Measurements from ENCODE around the gene WDR36. TPM values are rescaled to one million over a fixed set of nuclear protein-coding genes. Genes with fewer than 3 reads are reported as not detected.

The WDR36 gene
- total RNA-seq, 2 experiments from 2014 or later: 22.0 to 22.4 TPM

GRCh38 chr5:111159845-111160244 lies 67.7 kb downstream of the WDR36 start:
- Mint-ChIP-seq H3K36me3 (ENCODE audit: low read depth) (no peaks in the 10 kb centered on the region), H3K27ac (no peak overlapping the region), H3K9me3 (no peaks in the 10 kb centered on the region), H3K4me3 (no peak overlapping the region), H3K27me3 (no peaks in the 10 kb centered on the region), H3K4me1 (ENCODE audit: low read depth) (peaks cover 11% of the 10 kb centered on the region)
- Histone ChIP-seq H3K4me1 (ENCODE audit: insufficient read depth, low read length) (no peaks in the 10 kb centered on the region), H3K27me3 (ENCODE audit: control insufficient read depth in 1 of 2, insufficient read depth in 2 of 2, low read length in 2 of 2) (no peaks in the 10 kb centered on the region), H3K4me3 (ENCODE audit: low read length) (no peak overlapping the region), H3K9me3 (ENCODE audit: control insufficient read depth in 1 of 2, insufficient read depth in 1 of 2, low read length in 2 of 2) (no peaks in the 10 kb centered on the region), H3K27ac (ENCODE audit: low read depth in 1 of 2, low read length in 2 of 2) (no peak overlapping the region), H3K36me3 (ENCODE audit: insufficient read depth, low read length) (no peaks in the 10 kb centered on the region)
- ATAC-seq (ENCODE audit: poor library complexity) (no peak), DNase-seq (no peak)
- POLR2A ChIA-PET: no interaction called here
- TF ChIP-seq, protein P1, sequence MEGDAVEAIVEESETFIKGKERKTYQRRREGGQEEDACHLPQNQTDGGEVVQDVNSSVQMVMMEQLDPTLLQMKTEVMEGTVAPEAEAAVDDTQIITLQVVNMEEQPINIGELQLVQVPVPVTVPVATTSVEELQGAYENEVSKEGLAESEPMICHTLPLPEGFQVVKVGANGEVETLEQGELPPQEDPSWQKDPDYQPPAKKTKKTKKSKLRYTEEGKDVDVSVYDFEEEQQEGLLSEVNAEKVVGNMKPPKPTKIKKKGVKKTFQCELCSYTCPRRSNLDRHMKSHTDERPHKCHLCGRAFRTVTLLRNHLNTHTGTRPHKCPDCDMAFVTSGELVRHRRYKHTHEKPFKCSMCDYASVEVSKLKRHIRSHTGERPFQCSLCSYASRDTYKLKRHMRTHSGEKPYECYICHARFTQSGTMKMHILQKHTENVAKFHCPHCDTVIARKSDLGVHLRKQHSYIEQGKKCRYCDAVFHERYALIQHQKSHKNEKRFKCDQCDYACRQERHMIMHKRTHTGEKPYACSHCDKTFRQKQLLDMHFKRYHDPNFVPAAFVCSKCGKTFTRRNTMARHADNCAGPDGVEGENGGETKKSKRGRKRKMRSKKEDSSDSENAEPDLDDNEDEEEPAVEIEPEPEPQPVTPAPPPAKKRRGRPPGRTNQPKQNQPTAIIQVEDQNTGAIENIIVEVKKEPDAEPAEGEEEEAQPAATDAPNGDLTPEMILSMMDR (IDR thresholded peaks at IDR 0.05): no peak
- intact Hi-C loops (cut with DNase I, micrococcal nuclease): loop anchor here (2.0 to 10.0 kb wide), 5 partner anchors 62 to 987 kb away; partner anchors contain the start of gene CAMK4 (in 2 of the 2)
- CTCF ChIA-PET: interaction anchor here (1.2 to 5.6 kb wide), 6 partner anchors 10 to 318 kb away, joined by 3 to 61 read pairs (median 6); partner anchors contain the start of gene CAMK4

DNA sequence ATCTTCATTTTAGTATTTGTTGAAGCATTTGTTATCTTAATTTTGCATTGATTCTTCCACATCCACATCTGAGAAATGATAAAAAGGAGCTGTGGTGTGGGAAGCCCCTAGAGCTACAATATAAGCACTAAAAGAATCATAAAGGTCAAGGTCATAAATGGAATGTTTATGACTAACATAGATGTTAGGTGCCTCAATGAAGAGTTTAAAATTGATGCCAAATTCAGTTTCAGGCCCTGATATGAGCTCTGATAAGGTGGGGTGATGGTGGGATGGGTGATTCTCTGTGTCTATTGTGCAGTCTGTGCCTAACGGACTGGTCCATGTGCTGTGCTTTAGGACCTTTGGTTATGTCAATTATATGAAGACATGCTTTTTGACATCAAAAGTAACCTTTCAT lies 70.9 kb downstream of the WDR36 start:
- Mint-ChIP-seq H3K9me3 (no peaks in the 10 kb centered on the region), H3K27me3 (no peaks in the 10 kb centered on the region), H3K36me3 (ENCODE audit: low read depth) (no peaks in the 10 kb centered on the region), H3K4me3 (no peak overlapping the region), H3K27ac (no peak overlapping the region), H3K4me1 (ENCODE audit: low read depth) (peaks cover 8% of the 10 kb centered on the region)
- Histone ChIP-seq H3K4me1 (ENCODE audit: insufficient read depth, low read length) (no peaks in the 10 kb centered on the region), H3K36me3 (ENCODE audit: insufficient read depth, low read length) (no peaks in the 10 kb centered on the region), H3K4me3 (ENCODE audit: low read length) (no peak overlapping the region), H3K27ac (ENCODE audit: low read depth in 1 of 2, low read length in 2 of 2) (no peak overlapping the region), H3K27me3 (ENCODE audit: control insufficient read depth in 1 of 2, insufficient read depth in 2 of 2, low read length in 2 of 2) (no peaks in the 10 kb centered on the region), H3K9me3 (ENCODE audit: control insufficient read depth in 1 of 2, insufficient read depth in 1 of 2, low read length in 2 of 2) (no peaks in the 10 kb centered on the region)
- POLR2A ChIA-PET: no interaction called here
- TF ChIP-seq, protein P1 (IDR thresholded peaks at IDR 0.05): no peak
- intact Hi-C loops (cut with DNase I, micrococcal nuclease): no loop called here
- CTCF ChIA-PET: no interaction called here
- no peak for ATAC-seq (ENCODE audit: poor library complexity)
- DNase-seq: no peak

DNA sequence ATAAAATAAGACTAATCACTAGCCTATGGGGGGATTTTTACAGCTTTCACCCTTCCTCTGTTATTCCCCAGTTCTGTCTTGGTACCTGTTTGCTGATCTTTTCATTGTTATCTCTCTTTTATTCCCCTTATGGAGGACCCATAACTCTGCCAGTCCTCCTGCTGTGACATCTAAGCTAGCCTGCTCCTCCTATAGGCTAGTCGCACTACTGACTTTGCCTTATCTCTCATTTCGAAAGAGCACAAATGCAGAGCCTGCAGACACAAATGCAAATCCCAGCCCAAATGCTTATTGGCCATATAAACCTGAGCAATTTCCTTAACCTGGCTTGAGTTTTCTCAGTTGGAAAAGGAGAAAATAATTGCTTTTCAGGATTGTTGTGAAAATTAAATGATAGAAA lies 72.9 kb downstream of the WDR36 start:
- H3K9me3 ChIP-seq (ENCODE audit: control insufficient read depth in 1 of 2, insufficient read depth in 1 of 2, low read length in 2 of 2): no peaks in the 10 kb centered on the region
- no peaks in the 10 kb centered on the region for H3K36me3 ChIP-seq (ENCODE audit: insufficient read depth, low read length)
- intact Hi-C loops (cut with DNase I, micrococcal nuclease): loop anchor here in 1 of 2 experiments (5.0 kb wide), 1 partner anchor 42 kb away; no protein-coding TSS in a partner anchor
- no peak overlapping the region for H3K27ac Mint-ChIP-seq
- DNase-seq (no peak), ATAC-seq (ENCODE audit: poor library complexity) (no peak)
- peaks cover 8% of the 10 kb centered on the region for H3K4me1 Mint-ChIP-seq (ENCODE audit: low read depth)
- no peaks in the 10 kb centered on the region for H3K36me3 Mint-ChIP-seq (ENCODE audit: low read depth)
- TF ChIP-seq, protein P1 (IDR thresholded peaks at IDR 0.05): no peak
- ChIA-PET CTCF (interaction anchor here (1.2 kb wide), 1 partner anchor 113 kb away, joined by 4 read pairs; no protein-coding TSS in a partner anchor), POLR2A (no interaction called here)
- H3K27me3 ChIP-seq (ENCODE audit: control insufficient read depth in 1 of 2, insufficient read depth in 2 of 2, low read length in 2 of 2): no peaks in the 10 kb centered on the region
- H3K27ac ChIP-seq (ENCODE audit: low read depth in 1 of 2, low read length in 2 of 2): no peak overlapping the region
- no peak overlapping the region for H3K4me3 ChIP-seq (ENCODE audit: low read length)
- peaks cover 2% of the 10 kb centered on the region for H3K9me3 Mint-ChIP-seq
- H3K4me3 Mint-ChIP-seq: no peak overlapping the region
- no peaks in the 10 kb centered on the region for H3K27me3 Mint-ChIP-seq
- no peaks in the 10 kb centered on the region for H3K4me1 ChIP-seq (ENCODE audit: insufficient read depth, low read length)
